Kidney (tissue), 14 donors: ENCODE measurements around the gene PFKL. TPM values are rescaled to one million over a fixed set of nuclear protein-coding genes. Genes with fewer than 3 reads are reported as not detected.

ENCODE experiments used
- DNase-seq, 5 donors: peaks; one replicate each; pipeline ENCODE4 v3.0.0-alpha.2; 2013 to 2020
- FAIRE-seq: peaks from 2 replicates; lab custom pipeline; 2012; peaks lifted over from hg19 to GRCh38; lab: Jason Lieb, UNC
- H3K27ac ChIP-seq, 2 donors: one replicate each; pipeline ENCODE4 v1.7.0; 2013; ENCODE audit warnings: low read depth in 2 of 2, low read length in 2 of 2, inconsistent platforms in 1 of 2
- H3K27me3 ChIP-seq: one replicate; pipeline ENCODE4 v1.7.1; 2013; ENCODE audit warnings: low read length, inconsistent platforms; ENCODE audit not compliant: control insufficient read depth, insufficient read depth
- H3K36me3 ChIP-seq, 3 donors: one replicate each; pipeline versions ENCODE4 v1.7.0 to v1.7.1; 2013; ENCODE audit warnings: low read length in 3 of 3, control low read depth in 1 of 3, inconsistent platforms in 1 of 3; ENCODE audit not compliant: insufficient read depth in 3 of 3, control insufficient read depth in 2 of 3
- H3K4me1 ChIP-seq, 3 donors: one replicate each; pipeline versions ENCODE4 v1.7.0 to v1.7.1; 2013; ENCODE audit warnings: low read length in 3 of 3, inconsistent platforms in 1 of 3, low read depth in 1 of 3; ENCODE audit not compliant: control insufficient read depth in 2 of 3, insufficient read depth in 2 of 3
- H3K4me3 ChIP-seq, 3 donors: one replicate each; pipeline versions ENCODE4 v1.7.0 to v1.8.1; 2013; ENCODE audit warnings: low read length in 3 of 3, control low read depth in 1 of 3, inconsistent platforms in 1 of 3
- H3K9ac ChIP-seq, 3 donors: one replicate each; pipeline versions ENCODE4 v1.7.0 to v1.7.1; 2013; ENCODE audit warnings: low read length in 3 of 3, control low read depth in 1 of 3, inconsistent platforms in 1 of 3
- H3K9me3 ChIP-seq, 3 donors: one replicate each; pipeline versions ENCODE4 v1.7.0 to v1.7.1; 2013; ENCODE audit warnings: low read length in 3 of 3, control low read depth in 1 of 3, inconsistent platforms in 1 of 3; ENCODE audit not compliant: control insufficient read depth in 2 of 3, insufficient read depth in 1 of 3
- intact Hi-C: fragments of 100-400 bp; cut with DNase I; formaldehyde crosslinking; loops from one replicate; pipeline ENCODE4 v1.11.1; 2022
- polyA plus RNA-seq: library from polyadenylated mRNA; stranded (reverse); fragments of 350-450 nt; fragmentation: Illumina TruSeq; extraction: RNeasy Lipid Tissue Mini Kit (QIAGEN cat#74804); gene quantifications from one replicate; pipeline ENCODE4 v1.2.3, GENCODE V29; 2014; ENCODE audit warnings: low read depth, low replicate concordance; ENCODE audit not compliant: insufficient read depth
- total RNA-seq: library from RNA; stranded (reverse); fragmentation: NEBNext Ultra II Directional; extraction: Animal tissue kit (Norgen Biotek cat#: 25700); gene quantifications from one replicate; pipeline ENCODE4 v1.2.1, GENCODE V29; 2021
- TF ChIP-seq, protein P1 (sequence below): IDR thresholded peaks from 3 replicates; pipeline ENCODE4 v1.5.1; 2012; ENCODE audit warnings: mild to moderate bottlenecking, moderate library complexity, borderline replicate concordance; ENCODE audit not compliant: insufficient read depth; ENCODE audit errors: extremely low read depth
- donor health status: control.
- donor health status: control.
- donor health status: control.
- donor health status: control.
- donor health status: control.
- donor health status: DM: yes; HTN: yes; CAD: no.
- donor health status: Normal renal cell carcinoma (clear cell type).

Gene PFKL
- total and polyA plus RNA-seq, 2 donors from 2014 or later: 155 to 197 TPM

DNA sequence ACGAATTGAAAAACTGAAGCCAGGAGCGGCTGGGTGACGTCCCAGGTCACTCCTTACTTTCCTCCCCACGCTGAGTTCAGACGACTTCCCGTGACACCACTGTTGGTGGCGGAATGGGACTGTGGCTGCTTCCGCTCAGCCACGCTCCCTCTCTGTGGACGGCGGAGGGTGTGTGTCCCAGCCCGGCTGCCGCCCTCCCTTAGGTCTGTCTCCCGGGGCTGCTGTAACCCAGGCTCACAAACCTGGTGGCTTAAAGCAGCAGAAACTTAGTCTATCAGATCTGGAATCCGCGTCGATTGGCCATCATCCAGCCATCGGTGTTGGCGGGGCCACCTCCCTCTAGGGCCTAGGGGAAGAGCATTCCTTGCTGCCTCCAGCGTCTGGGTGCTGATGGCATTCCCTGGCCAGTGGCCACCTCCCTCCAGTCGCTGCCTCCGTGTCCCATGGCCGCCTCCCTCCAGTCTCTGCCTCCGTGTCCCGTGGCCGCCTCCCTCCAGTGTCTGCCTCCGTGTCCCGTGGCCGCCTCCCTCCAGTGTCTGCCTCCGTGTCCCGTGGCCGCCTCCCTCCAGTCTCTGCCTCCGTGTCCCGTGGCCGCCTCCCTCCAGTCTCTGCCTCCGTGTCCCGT is 71.0 kb downstream of the PFKL start:
- H3K36me3 ChIP-seq: no peaks in the 10 kb centered on the region
- H3K4me3 ChIP-seq: peak overlapping the region in 1 of 3 donors; percentile 2
- FAIRE-seq (no peak), DNase-seq (peak in 1 of 5 donors; percentile 67)
- H3K4me1 ChIP-seq: peaks cover 0 to 3% (median 0%) of the 10 kb centered on the region in 3 donors
- H3K27me3 ChIP-seq: no peaks in the 10 kb centered on the region
- H3K9ac ChIP-seq: no peak overlapping the region
- H3K9me3 ChIP-seq: no peaks in the 10 kb centered on the region
- TF ChIP-seq, protein P1, sequence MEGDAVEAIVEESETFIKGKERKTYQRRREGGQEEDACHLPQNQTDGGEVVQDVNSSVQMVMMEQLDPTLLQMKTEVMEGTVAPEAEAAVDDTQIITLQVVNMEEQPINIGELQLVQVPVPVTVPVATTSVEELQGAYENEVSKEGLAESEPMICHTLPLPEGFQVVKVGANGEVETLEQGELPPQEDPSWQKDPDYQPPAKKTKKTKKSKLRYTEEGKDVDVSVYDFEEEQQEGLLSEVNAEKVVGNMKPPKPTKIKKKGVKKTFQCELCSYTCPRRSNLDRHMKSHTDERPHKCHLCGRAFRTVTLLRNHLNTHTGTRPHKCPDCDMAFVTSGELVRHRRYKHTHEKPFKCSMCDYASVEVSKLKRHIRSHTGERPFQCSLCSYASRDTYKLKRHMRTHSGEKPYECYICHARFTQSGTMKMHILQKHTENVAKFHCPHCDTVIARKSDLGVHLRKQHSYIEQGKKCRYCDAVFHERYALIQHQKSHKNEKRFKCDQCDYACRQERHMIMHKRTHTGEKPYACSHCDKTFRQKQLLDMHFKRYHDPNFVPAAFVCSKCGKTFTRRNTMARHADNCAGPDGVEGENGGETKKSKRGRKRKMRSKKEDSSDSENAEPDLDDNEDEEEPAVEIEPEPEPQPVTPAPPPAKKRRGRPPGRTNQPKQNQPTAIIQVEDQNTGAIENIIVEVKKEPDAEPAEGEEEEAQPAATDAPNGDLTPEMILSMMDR: no peak
- H3K27ac ChIP-seq: no peak overlapping the region
- intact Hi-C loops: no loop called here

DNA sequence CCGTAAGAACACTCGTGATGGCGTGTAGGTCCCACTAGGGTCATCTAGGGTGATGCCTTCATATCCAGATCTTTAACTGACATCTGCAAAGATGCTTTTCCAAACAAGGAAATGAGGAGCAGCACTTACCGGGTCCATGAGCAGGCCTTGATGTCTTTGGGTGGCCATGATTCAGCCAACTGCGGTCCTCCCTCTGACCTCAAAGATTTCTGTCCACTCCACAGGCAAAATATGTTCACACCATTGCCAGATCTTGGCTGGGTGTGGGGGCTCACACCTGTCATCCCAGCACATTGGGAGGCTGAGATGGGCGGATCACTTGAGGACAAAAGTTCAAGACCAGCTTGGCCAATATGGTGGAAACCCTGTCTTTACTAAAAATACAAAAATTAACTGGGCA is 71.7 kb downstream of the PFKL start:
- FAIRE-seq: no peak
- H3K27ac ChIP-seq: no peak overlapping the region
- peak in 1 of 5 donors; percentile 12 for DNase-seq
- no peaks in the 10 kb centered on the region for H3K27me3 ChIP-seq
- no peaks in the 10 kb centered on the region for H3K36me3 ChIP-seq
- TF ChIP-seq, protein P1: no peak
- no peak overlapping the region for H3K4me3 ChIP-seq
- H3K4me1 ChIP-seq: peaks cover 0 to 3% (median 0%) of the 10 kb centered on the region in 3 donors
- H3K9me3 ChIP-seq: no peaks in the 10 kb centered on the region
- intact Hi-C loops: no loop called here
- no peak overlapping the region for H3K9ac ChIP-seq

DNA sequence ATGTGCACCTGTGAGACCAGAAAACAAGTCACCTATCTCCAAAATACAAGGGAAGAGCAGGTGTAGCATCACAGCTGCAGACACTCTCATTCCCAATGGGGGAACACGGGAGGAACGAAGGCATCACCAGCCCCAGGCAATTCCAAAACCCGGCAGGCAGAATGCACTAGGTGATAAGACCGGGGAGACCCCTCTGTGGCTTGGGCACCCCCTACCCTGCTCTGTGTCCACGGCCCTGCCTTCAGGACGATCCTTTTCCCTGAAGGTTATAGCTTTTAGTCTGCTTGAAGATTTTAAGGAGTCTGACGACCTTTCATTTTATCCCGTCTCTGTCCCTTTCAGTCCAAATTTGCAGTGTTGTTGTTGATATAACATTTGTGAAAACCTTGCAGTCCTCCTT is 72.8 kb downstream of the PFKL start:
- H3K9ac ChIP-seq: no peak overlapping the region
- intact Hi-C loops: no loop called here
- no peaks in the 10 kb centered on the region for H3K9me3 ChIP-seq
- H3K27me3 ChIP-seq: no peaks in the 10 kb centered on the region
- DNase-seq (peak in 1 of 5 donors; percentile 14), FAIRE-seq (no peak)
- H3K36me3 ChIP-seq: no peaks in the 10 kb centered on the region
- no peak overlapping the region for H3K27ac ChIP-seq
- TF ChIP-seq, protein P1: no peak
- H3K4me1 ChIP-seq: peaks cover 0 to 3% (median 0%) of the 10 kb centered on the region in 3 donors
- H3K4me3 ChIP-seq: no peak overlapping the region
